Fibroblast of pulmonary artery (primary cell): ENCODE measurements around the gene ZNF740.
"Not testable (repeated sequence)": the region's sequence is repeated elsewhere in the genome, so short reads cannot be mapped to it uniquely, and the experiment has no call there.

Source experiments
- DNase-seq: peaks from one replicate; pipeline ENCODE4 v3.0.0-alpha.2; 2010; ENCODE audit warnings: low read depth
- H3K4me3 ChIP-seq: replicated peaks from 2 replicates; pipeline ENCODE4 v1.5.1; 2011; ENCODE audit warnings: low read depth, mild to moderate bottlenecking, control low read depth, low read length, moderate library complexity
- TF ChIP-seq, protein P1 (sequence below): IDR thresholded peaks from 2 replicates; pipeline ENCODE4 v1.5.1; 2011; ENCODE audit warnings: mild to moderate bottlenecking, control low read depth, low read length, inconsistent platforms; ENCODE audit errors: missing control alignments

ZNF740 gene

GRCh38 chr12:53161119-53161911, 19.2 kb upstream of the ZNF740 start:
- no peak for DNase-seq
- TF ChIP-seq, protein P1, sequence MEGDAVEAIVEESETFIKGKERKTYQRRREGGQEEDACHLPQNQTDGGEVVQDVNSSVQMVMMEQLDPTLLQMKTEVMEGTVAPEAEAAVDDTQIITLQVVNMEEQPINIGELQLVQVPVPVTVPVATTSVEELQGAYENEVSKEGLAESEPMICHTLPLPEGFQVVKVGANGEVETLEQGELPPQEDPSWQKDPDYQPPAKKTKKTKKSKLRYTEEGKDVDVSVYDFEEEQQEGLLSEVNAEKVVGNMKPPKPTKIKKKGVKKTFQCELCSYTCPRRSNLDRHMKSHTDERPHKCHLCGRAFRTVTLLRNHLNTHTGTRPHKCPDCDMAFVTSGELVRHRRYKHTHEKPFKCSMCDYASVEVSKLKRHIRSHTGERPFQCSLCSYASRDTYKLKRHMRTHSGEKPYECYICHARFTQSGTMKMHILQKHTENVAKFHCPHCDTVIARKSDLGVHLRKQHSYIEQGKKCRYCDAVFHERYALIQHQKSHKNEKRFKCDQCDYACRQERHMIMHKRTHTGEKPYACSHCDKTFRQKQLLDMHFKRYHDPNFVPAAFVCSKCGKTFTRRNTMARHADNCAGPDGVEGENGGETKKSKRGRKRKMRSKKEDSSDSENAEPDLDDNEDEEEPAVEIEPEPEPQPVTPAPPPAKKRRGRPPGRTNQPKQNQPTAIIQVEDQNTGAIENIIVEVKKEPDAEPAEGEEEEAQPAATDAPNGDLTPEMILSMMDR: no peak

DNA sequence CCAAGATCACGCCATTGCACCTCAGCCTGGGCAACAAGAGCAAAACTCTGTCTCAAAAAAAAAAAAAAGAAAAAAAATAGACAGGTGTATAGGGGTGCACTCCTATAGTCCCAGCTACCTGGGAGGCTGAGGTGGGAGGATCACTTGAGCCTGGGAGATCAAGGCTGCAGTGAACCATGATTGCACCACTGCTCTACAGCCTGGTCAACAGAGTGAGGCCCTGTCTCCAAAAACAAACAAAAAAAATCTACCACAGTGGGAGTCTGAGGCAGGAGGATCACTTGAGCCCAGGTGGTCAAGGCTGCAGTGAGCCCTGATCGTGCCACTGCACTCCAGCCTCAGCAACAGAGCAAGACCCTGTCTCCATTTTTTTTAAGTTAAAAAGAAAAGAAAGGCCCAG, 17.5 kb upstream of the ZNF740 start:
- H3K4me3 ChIP-seq, DNase-seq: not testable (repeated sequence)

More at GRCh38 chr12:53161119-53161911, 19.2 kb upstream of the ZNF740 start:
- H3K4me3 ChIP-seq: no peak overlapping the region

- H3K4me3 ChIP-seq: no peak overlapping the region
- TF ChIP-seq, protein P1: no peak
- no peak for DNase-seq
Measured at GRCh38 chr12:53166837-53167236, 13.7 kb upstream of the ZNF740 start.

- H3K4me3 ChIP-seq: no peak overlapping the region
- TF ChIP-seq, protein P1: no peak
- no peak for DNase-seq
Measured at GRCh38 chr12:53169644-53170043, 10.9 kb upstream of the ZNF740 start.

- TF ChIP-seq, protein P1: no peak
Measured at GRCh38 chr12:53170215-53170614, 10.3 kb upstream of the ZNF740 start.

GRCh38 chr12:53170876-53171724, 9.4 kb upstream of the ZNF740 start:
- no peak overlapping the region for H3K4me3 ChIP-seq
- TF ChIP-seq, protein P1: no peak
- DNase-seq: no peak

More at GRCh38 chr12:53170215-53170614, 10.3 kb upstream of the ZNF740 start:
- no peak for DNase-seq
- H3K4me3 ChIP-seq: no peak overlapping the region

DNA sequence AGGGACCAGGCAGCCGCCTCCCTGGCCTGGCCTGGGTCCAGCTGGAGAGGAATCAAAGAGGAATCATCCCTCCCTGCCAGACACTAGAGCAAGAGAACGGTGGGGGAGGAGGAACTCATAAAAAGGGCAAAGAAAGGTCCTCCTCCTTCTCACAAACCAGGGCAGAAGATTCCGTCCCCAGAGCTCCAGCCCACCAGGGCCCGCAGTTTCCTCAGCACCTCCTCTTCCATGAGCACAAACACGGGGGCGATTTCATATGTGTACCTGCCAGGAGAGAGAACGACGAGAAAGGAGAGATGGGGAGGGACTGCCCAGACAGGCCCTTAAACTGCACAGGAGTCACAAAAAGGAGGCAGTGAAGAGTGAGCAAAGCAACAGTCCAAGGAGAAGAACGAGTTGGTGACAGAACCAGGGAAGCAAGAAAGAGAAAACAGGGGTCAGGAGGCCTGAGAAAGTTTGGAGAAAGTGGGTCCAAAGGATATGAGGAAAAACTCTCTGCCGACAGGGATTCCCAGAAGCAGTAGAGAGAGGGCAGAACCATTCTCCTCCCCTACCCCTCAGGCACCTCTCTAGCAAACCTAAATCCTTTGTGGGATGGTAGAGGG, 8.7 kb upstream of the ZNF740 start:
- TF ChIP-seq, protein P1: no peak
- DNase-seq: no peak
- H3K4me3 ChIP-seq: no peak overlapping the region
